Breast epithelium (tissue), 4 donors: Measurements from ENCODE around the gene TIMM22. TPM values are rescaled to one million over a fixed set of nuclear protein-coding genes. Genes with fewer than 3 reads are reported as not detected.

Experiments
- DNase-seq, 2 donors: peaks; one replicate each; pipeline ENCODE4 v3.0.0-alpha.2; 2019; ENCODE audit warnings: low spot score in 2 of 2
- H3K27ac ChIP-seq, 2 donors: fragments of 200-600 bp; sonication (generic) in 1 of 2; one replicate each; pipeline ENCODE4 v1.5.1; 2016 to 2019; ENCODE audit warnings: mild to moderate bottlenecking in 1 of 2
- H3K27me3 ChIP-seq, 2 donors: fragments of 200-600 bp; sonication (generic) in 1 of 2; one replicate each; pipeline versions ENCODE4 v1.5.1 to v1.6.0; 2017 to 2019; ENCODE audit warnings: control low read depth in 1 of 2, mild to moderate bottlenecking in 1 of 2
- H3K36me3 ChIP-seq: fragments of 200-600 bp; one replicate; pipeline ENCODE4 v1.5.1; 2019
- H3K4me1 ChIP-seq, 2 donors: fragments of 200-600 bp; sonication (generic); one replicate each; pipeline ENCODE4 v1.5.1; 2016 to 2019; ENCODE audit warnings: control low read depth in 1 of 2
- H3K4me3 ChIP-seq, 3 donors: fragments of 200-600 bp; sonication (generic); 1 replicate in 2 of 3; 2 replicates in 1 of 3; pipeline ENCODE4 v1.5.1; 2016 to 2019; ENCODE audit warnings: mild to moderate bottlenecking in 3 of 3, moderate library complexity in 2 of 3
- H3K9me3 ChIP-seq, 2 donors: fragments of 200-600 bp; sonication (generic) in 1 of 2; one replicate each; pipeline ENCODE4 v1.5.1; 2016 to 2019; ENCODE audit warnings: control low read depth in 1 of 2
- CTCF ChIP-seq, 3 donors: fragments of 450-650 bp; IDR thresholded peaks; one replicate each; pipeline ENCODE4 v1.5.1; 2016 to 2017; ENCODE audit warnings: antibody characterized with exemption in 3 of 3, mild to moderate bottlenecking in 3 of 3, moderate library complexity in 3 of 3
- POLR2A ChIP-seq: fragments of 450-650 bp; IDR thresholded peaks from one replicate; pipeline ENCODE4 v1.6.1; 2016; ENCODE audit warnings: antibody characterized with exemption, mild to moderate bottlenecking, moderate library complexity
- POLR2AphosphoS5 ChIP-seq, 3 donors: sonication (generic); formaldehyde crosslinking; IDR thresholded peaks; one replicate each; pipeline ENCODE4 v1.6.1; 2017; ENCODE audit warnings: antibody characterized with exemption in 3 of 3
- intact Hi-C: fragments of 100-400 bp; cut with DNase I; formaldehyde crosslinking; loops from one replicate; pipeline ENCODE4 v1.15.1; 2023; ENCODE audit warnings: low total_unique reads
- total RNA-seq, 3 donors: library from RNA; depleted of rRNA; stranded (reverse); fragments of >200 nt; gene quantifications; one replicate each; pipeline ENCODE4 v1.1.0, GENCODE V29; 2016

Gene TIMM22
- total RNA-seq, 3 donors from 2014 or later: 10.1 to 12.0 (median 10.8) TPM

- intact Hi-C loops: no loop called here
- no peak overlapping the region for H3K4me3 ChIP-seq
- no peaks in the 10 kb centered on the region for H3K27me3 ChIP-seq
- H3K27ac ChIP-seq: no peak overlapping the region
- TF ChIP-seq CTCF (IDR thresholded peaks at IDR 0.05) (no peak), POLR2A (no peak), POLR2AphosphoS5 (IDR thresholded peaks at IDR 0.05) (no peak)
- DNase-seq: no peak
- no peaks in the 10 kb centered on the region for H3K9me3 ChIP-seq
- H3K36me3 ChIP-seq: no peaks in the 10 kb centered on the region
- no peaks in the 10 kb centered on the region for H3K4me1 ChIP-seq
Measured at GRCh38 chr17:962166-962565, 34.8 kb upstream of the TIMM22 start.

DNA sequence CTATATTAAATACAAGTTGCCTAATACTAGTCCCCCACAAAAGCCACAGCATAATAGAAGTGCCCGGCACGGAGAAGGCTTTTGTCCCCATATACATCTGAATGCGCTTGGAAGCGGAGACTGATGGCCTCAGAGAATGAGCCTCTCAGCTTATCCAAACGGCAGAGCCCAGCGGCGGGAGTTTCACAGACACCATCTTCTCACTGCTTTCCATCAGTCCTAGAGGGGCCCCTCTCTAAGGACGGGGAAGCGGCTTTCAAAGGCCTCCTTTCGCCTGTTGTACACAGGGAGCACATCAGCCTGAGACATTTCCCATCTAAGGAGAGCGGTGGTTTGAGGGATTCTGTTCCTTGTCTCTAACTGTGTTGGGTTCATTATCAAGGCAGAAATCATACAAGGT, 34.3 kb upstream of the TIMM22 start:
- no peaks in the 10 kb centered on the region for H3K27me3 ChIP-seq
- DNase-seq: no peak
- no peaks in the 10 kb centered on the region for H3K9me3 ChIP-seq
- H3K36me3 ChIP-seq: no peaks in the 10 kb centered on the region
- no peak overlapping the region for H3K27ac ChIP-seq
- intact Hi-C loops: no loop called here
- TF ChIP-seq CTCF (IDR thresholded peaks at IDR 0.05) (no peak), POLR2AphosphoS5 (IDR thresholded peaks at IDR 0.05) (no peak), POLR2A (no peak)
- H3K4me3 ChIP-seq: no peak overlapping the region
- H3K4me1 ChIP-seq: no peaks in the 10 kb centered on the region

DNA sequence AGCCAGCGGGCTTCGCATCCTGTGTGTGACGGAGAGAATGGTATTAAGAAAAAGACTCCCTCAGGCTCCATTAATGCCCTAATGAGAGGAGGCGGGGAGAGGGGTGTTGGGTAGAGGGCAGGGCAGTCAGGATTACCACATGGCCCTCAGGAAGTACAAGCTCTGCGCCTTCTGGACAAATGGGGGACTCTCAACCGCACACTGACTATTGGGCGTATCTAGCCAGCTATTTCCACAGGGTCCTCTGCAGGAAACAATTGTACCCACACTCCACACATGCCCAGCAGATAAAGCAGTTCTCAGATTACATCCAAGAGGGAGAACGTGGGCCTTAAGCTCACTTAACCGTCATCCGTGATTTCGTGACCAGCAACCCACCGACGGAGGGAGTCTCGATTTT, 32.1 kb upstream of the TIMM22 start:
- H3K36me3 ChIP-seq: no peaks in the 10 kb centered on the region
- intact Hi-C loops: no loop called here
- no peak overlapping the region for H3K4me3 ChIP-seq
- DNase-seq: no peak
- no peaks in the 10 kb centered on the region for H3K4me1 ChIP-seq
- TF ChIP-seq POLR2A (no peak), POLR2AphosphoS5 (IDR thresholded peaks at IDR 0.05) (no peak), CTCF (IDR thresholded peaks at IDR 0.05) (no peak)
- H3K27ac ChIP-seq: no peak overlapping the region
- no peaks in the 10 kb centered on the region for H3K9me3 ChIP-seq
- H3K27me3 ChIP-seq: no peaks in the 10 kb centered on the region

DNA sequence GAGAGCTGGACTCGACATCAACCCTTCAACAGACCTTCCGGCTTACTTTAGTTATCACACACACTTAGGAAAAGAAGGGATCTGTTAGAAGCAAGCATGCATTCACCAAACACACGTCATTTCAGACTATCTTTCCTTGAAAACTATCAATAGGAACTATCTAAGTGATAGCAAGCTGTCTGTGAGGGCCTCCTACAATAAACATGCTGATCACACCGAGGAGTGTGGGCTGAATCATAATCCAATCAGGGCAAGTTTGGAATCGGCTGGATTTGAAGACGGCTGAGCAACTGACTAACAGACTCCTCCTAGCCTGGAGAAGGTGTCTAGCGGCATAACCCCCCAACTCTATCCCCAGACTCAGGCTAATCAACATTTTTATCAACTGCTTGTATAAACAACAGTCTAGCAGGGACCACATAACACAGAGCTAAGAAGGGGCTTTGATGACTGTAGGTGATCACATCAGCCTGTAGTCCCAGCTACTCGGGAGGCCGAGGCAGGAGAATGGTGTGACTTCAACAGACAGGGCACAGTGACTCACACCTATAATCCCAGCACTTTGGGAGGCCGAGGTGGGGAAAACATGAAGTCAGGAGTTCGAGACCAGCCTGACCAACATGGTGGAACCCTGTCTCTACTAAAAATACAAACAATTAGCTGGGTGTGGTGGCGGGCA, 31.5 kb upstream of the TIMM22 start:
- DNase-seq: no peak
- H3K27ac ChIP-seq: no peak overlapping the region
- no peak overlapping the region for H3K4me3 ChIP-seq
- intact Hi-C loops: no loop called here
- H3K36me3 ChIP-seq: no peaks in the 10 kb centered on the region
- TF ChIP-seq POLR2AphosphoS5 (IDR thresholded peaks at IDR 0.05) (no peak), CTCF (IDR thresholded peaks at IDR 0.05) (no peak), POLR2A (no peak)
- no peaks in the 10 kb centered on the region for H3K4me1 ChIP-seq
- no peaks in the 10 kb centered on the region for H3K27me3 ChIP-seq
- H3K9me3 ChIP-seq: no peaks in the 10 kb centered on the region

GRCh38 chr17:967122-967521, 29.8 kb upstream of the TIMM22 start:
- no peak for DNase-seq
- Histone ChIP-seq H3K27me3 (no peaks in the 10 kb centered on the region), H3K36me3 (no peaks in the 10 kb centered on the region), H3K27ac (no peak overlapping the region), H3K4me3 (no peak overlapping the region), H3K9me3 (no peaks in the 10 kb centered on the region), H3K4me1 (no peaks in the 10 kb centered on the region)
- intact Hi-C loops: no loop called here
- TF ChIP-seq POLR2A (no peak), POLR2AphosphoS5 (IDR thresholded peaks at IDR 0.05) (no peak), CTCF (IDR thresholded peaks at IDR 0.05) (no peak)
